Fibroblast of skin of back (primary cell): ENCODE results near the gene PLPP6.

Source experiments
- DNase-seq: peaks from one replicate; pipeline ENCODE4 v3.0.0-alpha.2; 2013

The PLPP6 gene

GRCh38 chr9:4700932-4701331, 38.8 kb downstream of the PLPP6 start:
- no peak for DNase-seq

- DNase-seq: no peak
These were observed 39.4 kb downstream of the PLPP6 start for GRCh38 chr9:4701526-4701925.

GRCh38 chr9:4704129-4704528, 42.0 kb downstream of the PLPP6 start:
- no peak for DNase-seq

- DNase-seq: no peak
These were observed 43.9 kb downstream of the PLPP6 start for GRCh38 chr9:4706021-4706420.

GRCh38 chr9:4706971-4707622, 45.0 kb downstream of the PLPP6 start:
- DNase-seq: no peak

- no peak for DNase-seq
These were observed 47.3 kb downstream of the PLPP6 start for GRCh38 chr9:4709380-4709779.

- no peak for DNase-seq
These were observed 51.8 kb downstream of the PLPP6 start for GRCh38 chr9:4713849-4714248.

- no peak for DNase-seq
These were observed 52.3 kb downstream of the PLPP6 start for GRCh38 chr9:4714266-4715016.
